Tibial artery (tissue), 4 donors: Measurements from ENCODE around the gene HEBP2.

Source experiments
- DNase-seq, 2 donors: peaks; one replicate each; pipeline ENCODE4 v3.0.0-alpha.2; 2019
- H3K27ac ChIP-seq, 2 donors: fragments of 200-600 bp; sonication (generic) in 1 of 2; 1 replicate in 1 of 2; 2 replicates in 1 of 2; pipeline ENCODE4 v1.5.1; 2018 to 2019; ENCODE audit warnings: mild to moderate bottlenecking in 1 of 2
- H3K27me3 ChIP-seq, 2 donors: fragments of 200-600 bp; sonication (generic) in 1 of 2; one replicate each; pipeline versions ENCODE4 v1.5.1 to v1.6.0; 2016 to 2019
- H3K36me3 ChIP-seq, 3 donors: fragments of 200-600 bp; sonication (generic) in 2 of 3; one replicate each; pipeline ENCODE4 v1.5.1; 2016 to 2019; ENCODE audit warnings: mild to moderate bottlenecking in 2 of 3
- H3K4me1 ChIP-seq, 4 donors: fragments of 200-600 bp; sonication (generic) in 2 of 4; 1 replicate in 3 of 4; 2 replicates in 1 of 4; pipeline ENCODE4 v1.5.1; 2016 to 2019
- H3K4me3 ChIP-seq, 2 donors: fragments of 200-600 bp; sonication (generic) in 1 of 2; 1 replicate in 1 of 2; 2 replicates in 1 of 2; pipeline ENCODE4 v1.5.1; 2018 to 2019; ENCODE audit warnings: mild to moderate bottlenecking in 2 of 2
- H3K9me3 ChIP-seq, 3 donors: fragments of 200-600 bp; sonication (generic) in 1 of 3; one replicate each; pipeline ENCODE4 v1.5.1; 2016 to 2019
- CTCF ChIP-seq, 2 experiments: fragments of 200-600 bp in 1 of 2; fragments of 450-650 bp in 1 of 2; IDR thresholded peaks; one replicate each; pipeline ENCODE4 v1.5.1; 2017 to 2019; ENCODE audit warnings: antibody characterized with exemption in 2 of 2, mild to moderate bottlenecking in 1 of 2, moderate library complexity in 1 of 2
- intact Hi-C: fragments of 100-400 bp; cut with DNase I; formaldehyde crosslinking; loops from one replicate; pipeline ENCODE4 v1.15.0; 2023; ENCODE audit warnings: low total_unique reads

Gene HEBP2

GRCh38 chr6:138372711-138373463 lies 31.1 kb upstream of the HEBP2 start:
- Histone ChIP-seq H3K27ac (no peak overlapping the region), H3K27me3 (no peaks in the 10 kb centered on the region), H3K9me3 (no peaks in the 10 kb centered on the region), H3K4me1 (no peaks in the 10 kb centered on the region), H3K4me3 (no peak overlapping the region), H3K36me3 (no peaks in the 10 kb centered on the region)
- intact Hi-C loops, result no loop called here
- DNase-seq, result no peak
- peak in 1 of 2 experiments; percentile 8 for TF ChIP-seq CTCF (IDR thresholded peaks at IDR 0.05)

- Histone ChIP-seq H3K9me3 (no peaks in the 10 kb centered on the region), H3K36me3 (no peaks in the 10 kb centered on the region), H3K27me3 (no peaks in the 10 kb centered on the region), H3K4me3 (no peak overlapping the region), H3K4me1 (no peaks in the 10 kb centered on the region), H3K27ac (no peak overlapping the region)
- no peak for TF ChIP-seq CTCF (IDR thresholded peaks at IDR 0.05)
- DNase-seq, result no peak
- intact Hi-C loops, result no loop called here
Observed at GRCh38 chr6:138374230-138374629, 29.8 kb upstream of the HEBP2 start.

- Histone ChIP-seq H3K9me3 (no peaks in the 10 kb centered on the region), H3K27ac (no peak overlapping the region), H3K4me3 (no peak overlapping the region), H3K27me3 (no peaks in the 10 kb centered on the region), H3K4me1 (no peaks in the 10 kb centered on the region), H3K36me3 (no peaks in the 10 kb centered on the region)
- no peak for TF ChIP-seq CTCF (IDR thresholded peaks at IDR 0.05)
- DNase-seq, result no peak
- intact Hi-C loops, result no loop called here
Observed at GRCh38 chr6:138374815-138375214, 29.2 kb upstream of the HEBP2 start.

- H3K4me3 ChIP-seq, result no peak overlapping the region
- DNase-seq, result no peak
- no peaks in the 10 kb centered on the region for H3K36me3 ChIP-seq
- no peaks in the 10 kb centered on the region for H3K27me3 ChIP-seq
- intact Hi-C loops, result no loop called here
- no peaks in the 10 kb centered on the region for H3K4me1 ChIP-seq
- no peaks in the 10 kb centered on the region for H3K9me3 ChIP-seq
- H3K27ac ChIP-seq, result no peak overlapping the region
- no peak for TF ChIP-seq CTCF (IDR thresholded peaks at IDR 0.05)
Observed at GRCh38 chr6:138377042-138377441, 27.0 kb upstream of the HEBP2 start.

- Histone ChIP-seq H3K36me3 (no peaks in the 10 kb centered on the region), H3K27ac (no peak within 1 kb of the TSS), H3K9me3 (no peaks in the 10 kb centered on the region), H3K4me3 (no peak within 1 kb of the TSS), H3K27me3 (peaks cover 0 to 3% of the 10 kb centered on the region in 2 donors), H3K4me1 (no peaks in the 10 kb centered on the region)
- intact Hi-C loops, result no loop called here
- DNase-seq, result no peak
- no peak for TF ChIP-seq CTCF (IDR thresholded peaks at IDR 0.05)
Observed at GRCh38 chr6:138377844-138378243, 26.2 kb upstream of the HEBP2 start, which contains the start of gene SMIM28. Gene SMIM28, plus strand, starts transcription at chr6:138377905. Its CDS starts 168 bp downstream, at chr6:138378073.
